ENCODE data around the gene CDC6.

GRCh38 chr17:40319651-40320540, 32.2 kb downstream of the CDC6 start:
- TF ChIP-seq GATA3 (IDR thresholded peaks at IDR 0.05; ENCODE audit: low read depth, low read length) (no peak), GATA2 (IDR thresholded peaks at IDR 0.05; ENCODE audit: low read depth, low read length) (no peak)

Measured in SH-SY5Y (cell line).